GM19239 (cell line): ENCODE results near the gene YBEY.
"Not testable (repeated sequence)": the region's sequence is repeated elsewhere in the genome, so short reads cannot be mapped to it uniquely, and the experiment has no call there.

Experiments used
- DNase-seq: peaks from one replicate; pipeline ENCODE4 v3.0.0; 2011; ENCODE audit warnings: low spot score; ENCODE audit not compliant: insufficient read length
- FAIRE-seq: peaks from 2 replicates; lab custom pipeline; 2011; peaks lifted over from hg19 to GRCh38; lab: Jason Lieb, UNC

Gene YBEY

GRCh38 chr21:46285761-46286647, at the start of gene YBEY:
YBEY (plus strand) TSS chr21:46286342; CDS start chr21:46286914, 572 bp downstream.
- FAIRE-seq (peak; percentile 51), DNase-seq (peak; percentile 93)

GRCh38 chr21:46237474-46237873, 48.7 kb upstream of the YBEY start:
- no peak for DNase-seq
- no peak for FAIRE-seq

GRCh38 chr21:46239817-46240325, 46.3 kb upstream of the YBEY start:
- FAIRE-seq (no peak), DNase-seq (no peak)

GRCh38 chr21:46241577-46241976, 44.6 kb upstream of the YBEY start:
- not testable (repeated sequence) for DNase-seq, FAIRE-seq

GRCh38 chr21:46243325-46243724, 42.8 kb upstream of the YBEY start:
- no peak for DNase-seq
- FAIRE-seq: no peak

- FAIRE-seq: no peak
Measured at GRCh38 chr21:46243960-46244361, 42.2 kb upstream of the YBEY start.

GRCh38 chr21:46244602-46245001, 41.5 kb upstream of the YBEY start:
- FAIRE-seq: no peak

More at GRCh38 chr21:46243960-46244361, 42.2 kb upstream of the YBEY start:
- no peak for DNase-seq

GRCh38 chr21:46245213-46245915, 40.8 kb upstream of the YBEY start:
- DNase-seq: no peak
- FAIRE-seq: no peak

More at GRCh38 chr21:46244602-46245001, 41.5 kb upstream of the YBEY start:
- no peak for DNase-seq

GRCh38 chr21:46246345-46246744, 39.8 kb upstream of the YBEY start:
- DNase-seq: no peak
- FAIRE-seq: no peak

GRCh38 chr21:46247699-46248421, 38.3 kb upstream of the YBEY start:
- FAIRE-seq (no peak), DNase-seq (no peak)

- FAIRE-seq (no peak), DNase-seq (no peak)
Measured at GRCh38 chr21:46248422-46248782, 37.7 kb upstream of the YBEY start.

GRCh38 chr21:46248827-46249226, 37.3 kb upstream of the YBEY start:
- no peak for DNase-seq
- FAIRE-seq: no peak

- FAIRE-seq (no peak), DNase-seq (no peak)
Measured at GRCh38 chr21:46250146-46250725, 35.9 kb upstream of the YBEY start.

- DNase-seq (no peak), FAIRE-seq (no peak)
Measured at GRCh38 chr21:46252840-46253239, 33.3 kb upstream of the YBEY start.

GRCh38 chr21:46253610-46254124, 32.5 kb upstream of the YBEY start:
- DNase-seq: no peak
- FAIRE-seq: peak; percentile 89

- FAIRE-seq: no peak
- peak; percentile 66 for DNase-seq
Measured at GRCh38 chr21:46254208-46254975, 31.8 kb upstream of the YBEY start.

- FAIRE-seq (no peak), DNase-seq (no peak)
Measured at GRCh38 chr21:46255166-46255565, 31.0 kb upstream of the YBEY start.

GRCh38 chr21:46255758-46256337, 30.3 kb upstream of the YBEY start:
- FAIRE-seq (no peak), DNase-seq (no peak)

- DNase-seq (no peak), FAIRE-seq (no peak)
Measured at GRCh38 chr21:46256501-46256994, 29.6 kb upstream of the YBEY start.
